Measurements from ENCODE around the gene GRIN2C. TPM values are rescaled to one million over a fixed set of nuclear protein-coding genes. Genes with fewer than 3 reads are reported as not detected.

Gene GRIN2C
- total RNA-seq, 4 donors from 2014 or later: 0.16 to 3.5 (median 0.42) TPM; not detected in 1

DNA sequence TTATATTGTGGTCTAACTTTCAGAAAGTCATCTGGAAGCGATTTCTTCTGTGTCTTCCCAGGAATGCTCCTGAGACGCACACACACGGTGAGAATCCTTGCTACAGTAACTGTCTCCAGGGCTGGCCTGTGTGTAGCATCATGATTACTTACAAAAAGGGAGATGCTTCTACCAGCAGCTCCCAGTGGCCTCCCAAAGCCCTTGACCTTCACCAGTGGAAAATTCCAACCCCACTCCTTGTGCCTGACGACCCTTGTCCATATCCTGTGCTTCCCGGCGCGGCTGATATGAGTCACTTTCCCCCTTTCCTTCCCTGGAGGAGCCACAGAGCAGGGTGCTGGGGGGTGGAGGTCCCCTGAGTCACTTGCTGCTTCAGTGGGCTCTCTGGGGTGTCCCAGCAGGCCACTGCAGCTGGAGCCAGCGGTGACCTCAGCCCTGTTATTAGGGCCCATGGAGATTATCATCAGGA, 61.4 kb downstream of the GRIN2C start:
- Histone ChIP-seq H3K4me3 (no peak overlapping the region), H3K36me3 (peaks cover 0 to 95% of the 10 kb centered on the region in 2 donors), H3K27me3 (no peaks in the 10 kb centered on the region), H3K9me3 (no peaks in the 10 kb centered on the region), H3K27ac (no peak overlapping the region), H3K4me1 (no peaks in the 10 kb centered on the region)
- no peak for ATAC-seq
- WGBS, 2 donors (ENCODE audit: low coverage in 1 of 2): 60 to 89% methylated on average over 4 to 7 of the region's 8 CpGs
- TF ChIP-seq POLR2AphosphoS5 (IDR thresholded peaks at IDR 0.05): no peak
- TF ChIP-seq, protein P1, sequence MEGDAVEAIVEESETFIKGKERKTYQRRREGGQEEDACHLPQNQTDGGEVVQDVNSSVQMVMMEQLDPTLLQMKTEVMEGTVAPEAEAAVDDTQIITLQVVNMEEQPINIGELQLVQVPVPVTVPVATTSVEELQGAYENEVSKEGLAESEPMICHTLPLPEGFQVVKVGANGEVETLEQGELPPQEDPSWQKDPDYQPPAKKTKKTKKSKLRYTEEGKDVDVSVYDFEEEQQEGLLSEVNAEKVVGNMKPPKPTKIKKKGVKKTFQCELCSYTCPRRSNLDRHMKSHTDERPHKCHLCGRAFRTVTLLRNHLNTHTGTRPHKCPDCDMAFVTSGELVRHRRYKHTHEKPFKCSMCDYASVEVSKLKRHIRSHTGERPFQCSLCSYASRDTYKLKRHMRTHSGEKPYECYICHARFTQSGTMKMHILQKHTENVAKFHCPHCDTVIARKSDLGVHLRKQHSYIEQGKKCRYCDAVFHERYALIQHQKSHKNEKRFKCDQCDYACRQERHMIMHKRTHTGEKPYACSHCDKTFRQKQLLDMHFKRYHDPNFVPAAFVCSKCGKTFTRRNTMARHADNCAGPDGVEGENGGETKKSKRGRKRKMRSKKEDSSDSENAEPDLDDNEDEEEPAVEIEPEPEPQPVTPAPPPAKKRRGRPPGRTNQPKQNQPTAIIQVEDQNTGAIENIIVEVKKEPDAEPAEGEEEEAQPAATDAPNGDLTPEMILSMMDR (IDR thresholded peaks at IDR 0.05): no peak
- TF ChIP-seq POLR2A (IDR thresholded peaks at IDR 0.05): no peak
- TF ChIP-seq EP300 (IDR thresholded peaks at IDR 0.05): no peak

DNA sequence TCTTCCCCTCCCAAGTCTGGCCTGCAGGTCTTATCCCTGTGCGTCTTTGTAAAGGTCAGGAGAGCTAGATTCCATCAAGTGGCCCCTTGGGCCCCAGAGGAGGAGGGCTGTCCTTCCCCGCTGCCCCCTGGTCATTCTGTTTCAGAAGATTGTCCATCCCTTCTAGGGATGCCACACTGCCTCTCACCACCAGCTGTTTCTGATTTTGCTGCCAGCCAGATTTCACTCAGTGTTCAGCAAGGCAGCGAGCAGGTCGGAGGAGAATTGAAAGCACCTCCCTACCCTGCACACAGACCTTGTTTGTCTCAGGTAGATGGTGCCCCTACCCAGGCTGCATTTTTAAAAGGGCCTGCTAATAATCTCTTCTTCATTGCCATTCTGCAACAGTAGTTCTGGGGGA, 61.9 kb downstream of the GRIN2C start:
- H3K36me3 ChIP-seq: peaks cover 0 to 97% of the 10 kb centered on the region in 2 donors
- H3K4me1 ChIP-seq: no peaks in the 10 kb centered on the region
- no peak overlapping the region for H3K27ac ChIP-seq
- no peaks in the 10 kb centered on the region for H3K9me3 ChIP-seq
- TF ChIP-seq, protein P1 (IDR thresholded peaks at IDR 0.05): no peak
- no peak for TF ChIP-seq POLR2AphosphoS5 (IDR thresholded peaks at IDR 0.05)
- no peak for TF ChIP-seq POLR2A (IDR thresholded peaks at IDR 0.05)
- no peak for TF ChIP-seq EP300 (IDR thresholded peaks at IDR 0.05)
- WGBS, 2 donors (ENCODE audit: low coverage in 1 of 2): 95% methylated on average over 3 of the region's 4 CpGs; no CpG with 5 or more reads in 1 of the 2 donors
- ATAC-seq: no peak
- H3K4me3 ChIP-seq: no peak overlapping the region
- no peaks in the 10 kb centered on the region for H3K27me3 ChIP-seq

DNA sequence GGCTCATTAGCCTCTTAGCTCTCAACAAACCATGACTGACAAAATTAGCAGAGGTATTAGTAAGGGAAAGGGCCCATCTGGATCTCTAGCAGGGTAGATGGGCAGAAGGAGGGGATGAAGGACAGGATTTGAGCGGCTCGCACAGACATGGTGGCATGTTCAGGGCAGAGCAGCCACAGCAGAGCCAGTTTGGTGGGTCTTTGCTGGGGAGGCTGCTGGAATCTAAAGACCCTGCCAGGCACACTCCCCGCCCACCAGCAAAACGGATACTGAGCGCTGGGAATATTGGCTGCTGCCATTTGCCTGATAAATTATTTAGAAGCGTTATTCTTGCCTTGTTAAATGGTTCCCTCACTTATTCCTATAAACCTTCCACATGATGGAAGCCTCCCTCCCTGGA, 62.8 kb downstream of the GRIN2C start:
- Histone ChIP-seq H3K27me3 (no peaks in the 10 kb centered on the region), H3K4me1 (no peaks in the 10 kb centered on the region), H3K27ac (no peak overlapping the region), H3K4me3 (no peak overlapping the region), H3K9me3 (no peaks in the 10 kb centered on the region), H3K36me3 (peaks cover 0 to 99% of the 10 kb centered on the region in 2 donors)
- TF ChIP-seq, protein P1 (IDR thresholded peaks at IDR 0.05): no peak
- no peak for TF ChIP-seq POLR2A (IDR thresholded peaks at IDR 0.05)
- TF ChIP-seq POLR2AphosphoS5 (IDR thresholded peaks at IDR 0.05): no peak
- TF ChIP-seq EP300 (IDR thresholded peaks at IDR 0.05): no peak
- 77 to 80% methylated on average over 5 to 6 of the region's 6 CpGs for WGBS, 2 donors (ENCODE audit: low coverage in 1 of 2)
- no peak for ATAC-seq

DNA sequence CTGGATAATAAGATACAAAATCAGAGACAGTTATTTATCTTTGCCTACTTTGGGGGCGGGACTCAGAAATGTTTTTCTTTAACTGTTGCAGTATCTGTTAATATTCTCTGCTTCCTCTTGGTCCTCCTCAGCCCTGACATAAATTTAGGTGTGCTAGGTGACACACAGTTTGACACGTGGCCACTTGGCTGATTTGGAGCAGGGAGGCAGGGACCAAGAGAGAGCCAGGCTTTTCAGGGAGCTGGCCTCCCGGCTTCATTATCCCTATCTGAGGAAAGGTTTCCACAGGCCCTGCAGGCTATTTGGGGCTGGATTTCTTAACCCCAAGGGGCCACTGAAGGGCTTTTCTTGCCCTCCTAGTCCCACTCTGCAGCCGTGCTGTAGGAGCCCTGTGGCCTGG, 63.5 kb downstream of the GRIN2C start:
- H3K27me3 ChIP-seq: no peaks in the 10 kb centered on the region
- no peak overlapping the region for H3K4me3 ChIP-seq
- no peak for ATAC-seq
- no peaks in the 10 kb centered on the region for H3K9me3 ChIP-seq
- peaks cover 0 to 5% (median 0%) of the 10 kb centered on the region in 3 donors for H3K4me1 ChIP-seq
- H3K36me3 ChIP-seq: peaks cover 0 to 94% of the 10 kb centered on the region in 2 donors
- H3K27ac ChIP-seq: no peak overlapping the region
- 100% methylated on average over 1 of the region's 4 CpGs; no CpG with 5 or more reads in 1 of the 2 donors for WGBS, 2 donors (ENCODE audit: low coverage in 1 of 2)
- no peak for TF ChIP-seq EP300 (IDR thresholded peaks at IDR 0.05)
- TF ChIP-seq POLR2A (IDR thresholded peaks at IDR 0.05): no peak
- TF ChIP-seq, protein P1 (IDR thresholded peaks at IDR 0.05): no peak
- TF ChIP-seq POLR2AphosphoS5 (IDR thresholded peaks at IDR 0.05): no peak

DNA sequence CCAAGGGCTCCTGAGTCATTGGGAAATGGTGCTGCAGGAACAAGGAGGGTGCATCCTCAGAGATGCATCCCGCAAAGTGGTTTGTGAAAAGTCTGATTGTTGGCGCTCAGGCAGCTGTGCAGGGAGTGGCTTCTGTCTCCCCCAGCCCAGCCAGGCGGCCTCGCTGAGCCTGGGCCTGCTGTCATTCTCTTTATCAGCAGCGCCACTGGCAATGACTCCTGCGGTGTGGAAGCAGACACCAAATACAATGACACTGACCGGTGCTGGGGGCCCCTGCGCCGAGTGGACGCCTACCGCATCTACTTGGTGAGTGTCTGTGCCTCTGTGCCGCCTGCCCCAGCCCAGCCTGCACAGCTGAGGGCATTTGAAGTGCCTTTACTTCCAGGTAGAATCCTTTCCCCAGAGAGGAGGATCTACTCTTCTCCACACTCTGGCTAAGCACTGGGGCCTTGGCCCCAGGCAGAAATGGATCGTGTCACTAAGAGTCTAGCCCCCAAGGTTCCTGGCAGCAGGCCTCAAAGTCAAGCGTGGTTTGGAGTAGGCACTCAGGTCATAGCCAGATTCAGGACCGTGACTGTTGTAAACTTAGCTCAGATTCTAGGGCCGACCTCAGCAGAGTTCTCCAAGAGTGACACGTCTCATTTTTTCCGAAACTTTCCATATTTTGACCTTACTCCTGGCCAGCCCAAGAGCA, 64.2 kb downstream of the GRIN2C start:
- Histone ChIP-seq H3K9me3 (no peaks in the 10 kb centered on the region), H3K36me3 (peaks cover 0 to 94% of the 10 kb centered on the region in 2 donors), H3K4me1 (peaks cover 0 to 9% (median 0%) of the 10 kb centered on the region in 3 donors), H3K27ac (no peak overlapping the region), H3K4me3 (no peak overlapping the region), H3K27me3 (no peaks in the 10 kb centered on the region)
- TF ChIP-seq POLR2A (IDR thresholded peaks at IDR 0.05) (no peak), POLR2AphosphoS5 (IDR thresholded peaks at IDR 0.05) (no peak), EP300 (IDR thresholded peaks at IDR 0.05) (no peak)
- TF ChIP-seq, protein P1 (IDR thresholded peaks at IDR 0.05): no peak
- no peak for ATAC-seq
- 62 to 100% methylated on average over 1 to 2 of the region's 18 CpGs for WGBS, 2 donors (ENCODE audit: low coverage in 1 of 2)

Data from gastroesophageal sphincter (tissue), 4 donors.